GM12878 (cell line): ENCODE data around the gene WWC2. TPM values are rescaled to one million over a fixed set of nuclear protein-coding genes. Genes with fewer than 3 reads are reported as not detected.

Experiments
- ATAC-seq: fragments of 200-7000 bp; cut with Tn5 transposase; 3 replicates; pipeline ENCODE4 v1.9.1; 2020; ENCODE audit warnings: mild to moderate bottlenecking, moderate library complexity
- BruUV-seq: library from RNA; stranded (reverse); fragments of 400-500 nt; replicated peaks from 2 replicates; lab custom pipeline; 2021; lab: Mats Ljungman, UMichigan
- CTCF ChIA-PET: fragments of 300-600 bp; sonication (Branson Sonifier 250); formaldehyde crosslinking; extraction: SDS; loops from one replicate; lab custom pipeline; 2021; ENCODE audit warnings: inconsistent platforms; lab: Yijun Ruan, JAX
- POLR2A ChIA-PET: fragments of 350-600 bp; formaldehyde crosslinking; extraction: SDS; loops from one replicate; lab custom pipeline; 2021; ENCODE audit warnings: inconsistent platforms; lab: Charles Lee
- RAD21 ChIA-PET: fragments of 300-600 bp; sonication (Branson Sonifier 250); formaldehyde crosslinking; loops from one replicate; lab custom pipeline; 2023; ENCODE audit warnings: antibody characterized with exemption; ENCODE audit not compliant: unreplicated experiment; lab: Charles Lee
- SMC1A ChIA-PET: fragments of 300-600 bp; sonication (Branson Sonifier 250); formaldehyde crosslinking; loops from one replicate; lab custom pipeline; 2023; ENCODE audit not compliant: unreplicated experiment, uncharacterized antibody; lab: Charles Lee
- DNase-seq: peaks from one replicate; pipeline ENCODE4 v3.0.0-alpha.2; 2011; ENCODE audit warnings: low read depth, low spot score
- FAIRE-seq: peaks from 3 replicates; lab custom pipeline; 2011; peaks lifted over from hg19 to GRCh38; lab: Jason Lieb, UNC
- H2AFZ ChIP-seq: 2 replicates; pipeline ENCODE4 v1.6.0; 2011; ENCODE audit warnings: low read depth, low read length, control low read depth; ENCODE audit not compliant: control insufficient read depth
- H3K27ac ChIP-seq: 2 replicates; pipeline ENCODE4 v1.5.1; 2011; ENCODE audit warnings: control low read depth; ENCODE audit not compliant: control insufficient read depth, insufficient read depth
- H3K27me3 ChIP-seq, 2 experiments: replicated peaks in 1 of 2; 2 replicates each; pipeline versions ENCODE4 v1.6.0 to v1.6.1; 2011; ENCODE audit warnings: low read length in 1 of 2; ENCODE audit not compliant: control insufficient read depth in 2 of 2, insufficient read depth in 2 of 2
- H3K36me3 ChIP-seq, 2 experiments: 2 replicates each; pipeline ENCODE4 v1.5.1; 2011; ENCODE audit warnings: low read length in 1 of 2; ENCODE audit not compliant: control insufficient read depth in 2 of 2, insufficient read depth in 2 of 2
- H3K4me1 ChIP-seq: 2 replicates; pipeline ENCODE4 v1.6.1; 2011; ENCODE audit warnings: mild to moderate bottlenecking, low read length, moderate library complexity, mixed read lengths; ENCODE audit not compliant: control insufficient read depth, insufficient read depth
- H3K4me2 ChIP-seq: 2 replicates; pipeline ENCODE4 v1.6.0; 2011; ENCODE audit warnings: control low read depth; ENCODE audit not compliant: control insufficient read depth, insufficient read depth
- H3K4me3 ChIP-seq: fragments of 200-600 bp; sonication (generic); 2 replicates; pipeline ENCODE4 v1.5.1; 2016
- H3K79me2 ChIP-seq: 2 replicates; pipeline ENCODE4 v1.6.0; 2011; ENCODE audit warnings: low read length; ENCODE audit not compliant: control insufficient read depth, insufficient read depth
- H3K9ac ChIP-seq: 2 replicates; pipeline ENCODE4 v1.8.0; 2011; ENCODE audit warnings: low read length, control low read depth, mixed read lengths; ENCODE audit not compliant: control insufficient read depth, insufficient read depth
- H3K9me3 ChIP-seq: replicated peaks from 3 replicates; pipeline ENCODE4 v1.5.1; 2011; ENCODE audit warnings: mild to moderate bottlenecking, low read length; ENCODE audit not compliant: control insufficient read depth, insufficient read depth
- H4K20me1 ChIP-seq: 2 replicates; pipeline ENCODE4 v1.6.0; 2011; ENCODE audit not compliant: control insufficient read depth, insufficient read depth
- ATF7 ChIP-seq: fragments of 450-650 bp; IDR thresholded peaks from 2 replicates; pipeline ENCODE4 v1.6.1; 2016; ENCODE audit warnings: low read depth, mild to moderate bottlenecking
- BCL11A ChIP-seq: IDR thresholded peaks from 2 replicates; pipeline ENCODE4 v1.6.1; 2011; ENCODE audit warnings: low read depth, low read length
- BRCA1 ChIP-seq: IDR thresholded peaks from 2 replicates; pipeline ENCODE4 v1.6.1; 2011; ENCODE audit warnings: low read depth, low read length, improper control_type of control experiment
- CREM ChIP-seq: IDR thresholded peaks from 2 replicates; pipeline ENCODE4 v1.6.1; 2014; ENCODE audit warnings: antibody characterized with exemption, low read depth
- EED ChIP-seq: sonication (generic); IDR thresholded peaks from 2 replicates; pipeline ENCODE4 v1.6.1; 2016; ENCODE audit warnings: antibody characterized with exemption, low read depth
- KDM1A ChIP-seq: fragments of 200-600 bp; sonication (generic); IDR thresholded peaks from 2 replicates; pipeline ENCODE4 v1.6.1; 2016; ENCODE audit warnings: borderline replicate concordance
- NRF1 ChIP-seq: conservative IDR thresholded peaks from 2 replicates; pipeline ENCODE4 v1.6.1; 2011; ENCODE audit warnings: mild to moderate bottlenecking, low read depth, low read length, improper control_type of control experiment
- PAX5 ChIP-seq: IDR thresholded peaks from 2 replicates; pipeline ENCODE4 v1.6.1; 2011; ENCODE audit warnings: low read depth, low read length, borderline replicate concordance
- PAX8 ChIP-seq: fragments of 450-650 bp; IDR thresholded peaks from 2 replicates; pipeline ENCODE4 v1.6.1; 2017; ENCODE audit warnings: mild to moderate bottlenecking, moderate library complexity
- PKNOX1 ChIP-seq: fragments of 450-650 bp; IDR thresholded peaks from 2 replicates; pipeline ENCODE4 v1.6.1; 2016; ENCODE audit warnings: mild to moderate bottlenecking
- RELB ChIP-seq: fragments of 450-650 bp; IDR thresholded peaks from 2 replicates; pipeline ENCODE4 v1.6.1; 2017; ENCODE audit warnings: low read depth, mild to moderate bottlenecking, moderate library complexity
- SIN3A ChIP-seq: IDR thresholded peaks from 2 replicates; pipeline ENCODE4 v1.6.1; 2012; ENCODE audit warnings: low read depth, low read length, improper control_type of control experiment
- SUPT20H ChIP-seq: IDR thresholded peaks from 2 replicates; pipeline ENCODE4 v1.6.1; 2011; ENCODE audit warnings: low read depth, mild to moderate bottlenecking, low read length, moderate library complexity, borderline replicate concordance; ENCODE audit not compliant: control insufficient read depth
- ZBTB33 ChIP-seq: fragments of 450-650 bp; IDR thresholded peaks from 2 replicates; pipeline ENCODE4 v1.6.1; 2017; ENCODE audit warnings: mild to moderate bottlenecking
- ZZZ3 ChIP-seq: IDR thresholded peaks from 2 replicates; pipeline ENCODE4 v1.6.1; 2011; ENCODE audit warnings: low read depth; ENCODE audit not compliant: control insufficient read depth, insufficient read length
- WGBS: methylation state at CpG from one replicate; pipeline ENCODE4 v1.1.6; 2016; ENCODE audit warnings: low lambda C conversion rate; ENCODE audit not compliant: insufficient replicate concordance, insufficient coverage; ENCODE audit errors: missing lambda C conversion rate; 5-methylcytosine and 5-hydroxymethylcytosine counted together
- in situ Hi-C: fragments of 300-500 bp; cut with MboI; formaldehyde crosslinking; loops from 9 replicates; pipeline ENCODE4 v1.14.3; 2018; ENCODE audit warnings: mixed read lengths
- intact Hi-C: fragments of 100-400 bp; cut with micrococcal nuclease; formaldehyde crosslinking; loops from one replicate; pipeline ENCODE4 v1.14.2; 2022; ENCODE audit not compliant: unreplicated experiment
- polyA plus RNA-seq, 11 experiments: library from polyadenylated mRNA; depleted of rRNA in 4 of 11; unstranded in 6 of 11; stranded (reverse) in 5 of 11; fragments of >200 nt; fragmentation: Nextera tagmentation in 4 of 11; fragmentation: Illumina TruSeq in 1 of 11; extraction: Ambion mirVana in 4 of 11; extraction: Trizol in 1 of 11; gene quantifications; 1 replicate in 1 of 11; 2 replicates in 10 of 11; pipeline versions ENCODE4 v1.2.1 to v1.2.3, GENCODE V29; 2011 to 2016; ENCODE audit warnings: inconsistent platforms in 2 of 11, missing spikeins in 2 of 11, low read depth in 1 of 11
- total RNA-seq, 4 experiments: library from RNA; depleted of rRNA in 3 of 4; stranded (reverse); fragments of >200 nt in 3 of 4; fragmentation: Illumina TruSeq in 1 of 4; extraction: Trizol in 1 of 4; gene quantifications; 2 replicates each; pipeline versions ENCODE4 v1.2.1 to v1.2.3, GENCODE V29; 2013 to 2021

The WWC2 gene
- total and polyA plus RNA-seq, 10 of the 15 experiments (the other 5 are each of a cell fraction or from before 2014, with no cell fraction given): 0.02 to 0.72 (median 0.06) TPM; not detected in 3

- Histone ChIP-seq H3K4me1 (no peaks in the 10 kb centered on the region), H3K9ac (no peak overlapping the region), H3K36me3 (no peaks in the 10 kb centered on the region), H3K27me3 (no peaks in the 10 kb centered on the region; a peak in 1 of 4 replicates), H3K27ac (no peak overlapping the region), H3K4me2 (no peak overlapping the region), H3K4me3 (no peak overlapping the region), H3K79me2 (no peaks in the 10 kb centered on the region), H2AFZ (no peak overlapping the region), H3K9me3 (no peaks in the 10 kb centered on the region), H4K20me1 (no peaks in the 10 kb centered on the region)
- WGBS: 30% methylated on average over 1 of the region's 1 CpG
- POLR2A ChIA-PET: no interaction called here
- CTCF ChIA-PET: no interaction called here
- DNase-seq (no peak), FAIRE-seq (no peak), ATAC-seq (no peak)
- TF ChIP-seq PKNOX1: no peak
- TF ChIP-seq BRCA1: no peak
- no peak for TF ChIP-seq SIN3A
- TF ChIP-seq ATF7: no peak
- TF ChIP-seq PAX8: no peak
- no peak for TF ChIP-seq SUPT20H
- no peak for TF ChIP-seq BCL11A
- no peak for TF ChIP-seq ZZZ3
- TF ChIP-seq CREM: no peak
- TF ChIP-seq PAX5: no peak
- no peak for TF ChIP-seq ZBTB33
- no peak for TF ChIP-seq EED
- TF ChIP-seq RELB: no peak
- TF ChIP-seq KDM1A: no peak
- TF ChIP-seq NRF1: no peak
- BruUV-seq: no TSS peak
- intact Hi-C loops: no loop called here
- RAD21 ChIA-PET: no interaction called here
- SMC1A ChIA-PET: no interaction called here
- in situ Hi-C loops: no loop called here
These were observed 45.4 kb upstream of the WWC2 start for GRCh38 chr4:183053681-183054080.
